ENCODE measurements around the gene LINGO1.

- no peak for TF ChIP-seq GATA2 (IDR thresholded peaks at IDR 0.05; ENCODE audit: low read depth, low read length)
- no peak for TF ChIP-seq GATA3 (IDR thresholded peaks at IDR 0.05; ENCODE audit: low read depth, low read length)
Measured at GRCh38 chr15:77622934-77623754, 9.6 kb downstream of the LINGO1 start.

All from SH-SY5Y (cell line).